Peyer's patch (tissue), 4 donors: ENCODE measurements around the gene WHRN. TPM values are rescaled to one million over a fixed set of nuclear protein-coding genes. Genes with fewer than 3 reads are reported as not detected.

Experiments
- DNase-seq, 3 donors: peaks; one replicate each; pipeline ENCODE4 v3.0.0-alpha.2; 2017 to 2019
- H3K27ac ChIP-seq, 4 donors: fragments of 200-600 bp; sonication (generic); one replicate each; pipeline ENCODE4 v1.5.1; 2016 to 2019
- H3K27me3 ChIP-seq, 2 donors: fragments of 200-600 bp; sonication (generic); one replicate each; pipeline ENCODE4 v1.5.1; 2019
- H3K36me3 ChIP-seq, 3 donors: fragments of 200-600 bp; sonication (generic); one replicate each; pipeline ENCODE4 v1.5.1; 2016 to 2019
- H3K4me1 ChIP-seq, 4 donors: fragments of 200-600 bp; sonication (generic); one replicate each; pipeline ENCODE4 v1.5.1; 2016 to 2019
- H3K4me3 ChIP-seq, 4 donors: fragments of 200-600 bp; sonication (generic); 1 replicate in 3 of 4; 2 replicates in 1 of 4; pipeline ENCODE4 v1.5.1; 2016 to 2019; ENCODE audit warnings: mild to moderate bottlenecking in 1 of 4
- H3K9me3 ChIP-seq, 4 donors: fragments of 200-600 bp; sonication (generic); one replicate each; pipeline ENCODE4 v1.5.1; 2016 to 2019; ENCODE audit warnings: mild to moderate bottlenecking in 1 of 4
- CTCF ChIP-seq, 6 experiments: fragments of 450-650 bp in 4 of 6; fragments of 200-600 bp in 2 of 6; sonication (generic) in 1 of 6; IDR thresholded peaks; one replicate each; pipeline ENCODE4 v1.5.1; 2017 to 2019; ENCODE audit warnings: antibody characterized with exemption in 6 of 6, mild to moderate bottlenecking in 3 of 6, moderate library complexity in 1 of 6
- POLR2A ChIP-seq, 2 donors: fragments of 450-650 bp; IDR thresholded peaks; one replicate each; pipeline ENCODE4 v1.5.1; 2017; ENCODE audit warnings: antibody characterized with exemption in 2 of 2, mild to moderate bottlenecking in 2 of 2, moderate library complexity in 2 of 2
- total RNA-seq, 4 donors: library from RNA; depleted of rRNA; stranded (reverse); fragments of >200 nt; gene quantifications; one replicate each; pipeline ENCODE4 v1.1.0, GENCODE V29; 2016

WHRN gene
- total RNA-seq, 4 donors from 2014 or later: 10.7 to 35.5 (median 15.3) TPM

DNA sequence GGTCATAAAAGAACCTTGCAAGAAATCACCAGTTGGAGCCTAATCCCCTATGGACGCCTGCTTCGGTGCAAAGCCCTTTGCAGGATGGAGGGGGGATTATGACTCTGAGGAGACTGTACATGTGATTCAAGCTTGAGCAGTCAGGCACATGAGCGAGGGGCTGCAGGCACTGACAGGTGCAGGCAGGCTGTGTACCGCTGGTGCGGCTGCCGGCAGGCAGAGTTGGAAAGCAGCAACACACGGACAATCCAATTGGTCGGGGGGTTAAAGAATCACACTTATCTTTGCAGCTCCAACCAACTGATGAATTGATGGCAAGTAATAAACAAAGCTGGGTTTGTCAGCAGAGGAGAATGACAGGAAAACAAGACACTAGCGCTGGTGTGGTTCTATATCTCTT lies 5.7 kb downstream of the WHRN start:
- no peak for TF ChIP-seq CTCF (IDR thresholded peaks at IDR 0.05)
- Histone ChIP-seq H3K36me3 (no peaks in the 10 kb centered on the region), H3K4me3 (no peak overlapping the region), H3K4me1 (peaks cover 0 to 12% (median 2%) of the 10 kb centered on the region in 4 donors), H3K27me3 (no peaks in the 10 kb centered on the region), H3K27ac (no peak overlapping the region), H3K9me3 (no peaks in the 10 kb centered on the region)
- DNase-seq: no peak

- TF ChIP-seq CTCF (IDR thresholded peaks at IDR 0.05): no peak
- no peak for TF ChIP-seq POLR2A (IDR thresholded peaks at IDR 0.05)
- no peaks in the 10 kb centered on the region for H3K27me3 ChIP-seq
- H3K4me1 ChIP-seq: peaks cover 0 to 4% (median under 1%) of the 10 kb centered on the region in 4 donors
- no peak overlapping the region for H3K27ac ChIP-seq
- H3K36me3 ChIP-seq: no peaks in the 10 kb centered on the region
- no peak overlapping the region for H3K4me3 ChIP-seq
- no peak for DNase-seq
- no peaks in the 10 kb centered on the region for H3K9me3 ChIP-seq
These were observed 7.4 kb downstream of the WHRN start for GRCh38 chr9:114497727-114498382.

DNA sequence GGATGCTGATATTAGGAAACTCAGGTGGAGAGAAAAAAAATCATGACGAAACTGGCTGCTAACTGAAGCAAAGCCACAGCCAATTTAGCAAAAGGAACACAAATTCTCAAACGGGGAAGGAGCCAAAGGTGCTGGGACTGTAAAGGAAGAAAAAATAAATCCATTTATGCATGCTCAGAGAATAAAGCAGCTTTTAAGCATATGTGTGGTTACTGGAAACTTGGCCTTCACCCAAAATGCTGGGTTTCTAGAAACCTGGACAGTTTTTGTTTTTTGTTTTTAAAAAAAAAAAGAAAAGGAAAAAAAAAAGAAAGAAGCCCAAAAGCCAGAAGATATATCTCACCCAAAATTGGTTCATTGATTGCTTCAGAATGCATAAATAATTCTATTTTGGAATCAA lies 8.0 kb downstream of the WHRN start:
- Histone ChIP-seq H3K36me3 (no peaks in the 10 kb centered on the region), H3K27me3 (no peaks in the 10 kb centered on the region)

GRCh38 chr9:114496011-114496410 lies 9.3 kb downstream of the WHRN start:
- no peak for DNase-seq
- Histone ChIP-seq H3K9me3 (no peaks in the 10 kb centered on the region), H3K36me3 (no peaks in the 10 kb centered on the region), H3K4me1 (no peaks in the 10 kb centered on the region), H3K27me3 (no peaks in the 10 kb centered on the region), H3K27ac (no peak overlapping the region), H3K4me3 (no peak overlapping the region)
- TF ChIP-seq POLR2A (IDR thresholded peaks at IDR 0.05): no peak
- TF ChIP-seq CTCF (IDR thresholded peaks at IDR 0.05): no peak

More for the DNA sequence above, 8.0 kb downstream of the WHRN start:
- no peak for TF ChIP-seq CTCF (IDR thresholded peaks at IDR 0.05)
- TF ChIP-seq POLR2A (IDR thresholded peaks at IDR 0.05): no peak
- Histone ChIP-seq H3K4me3 (no peak overlapping the region), H3K27ac (no peak overlapping the region), H3K9me3 (no peaks in the 10 kb centered on the region), H3K4me1 (no peaks in the 10 kb centered on the region)
- DNase-seq: no peak

- no peaks in the 10 kb centered on the region for H3K27me3 ChIP-seq
- no peak overlapping the region for H3K4me3 ChIP-seq
- no peaks in the 10 kb centered on the region for H3K4me1 ChIP-seq
- DNase-seq: no peak
- no peak overlapping the region for H3K27ac ChIP-seq
- no peaks in the 10 kb centered on the region for H3K36me3 ChIP-seq
- no peak for TF ChIP-seq POLR2A (IDR thresholded peaks at IDR 0.05)
- no peak for TF ChIP-seq CTCF (IDR thresholded peaks at IDR 0.05)
- no peaks in the 10 kb centered on the region for H3K9me3 ChIP-seq
These were observed 10.3 kb downstream of the WHRN start for GRCh38 chr9:114494776-114495569.
